ENCODE data around the gene JADE1.

GRCh38 chr4:128907981-128908380, 98.5 kb downstream of the JADE1 start:
- TF ChIP-seq POLR2A (IDR thresholded peaks at IDR 0.05; ENCODE audit: extremely low read depth, insufficient read length) = no peak
- TF ChIP-seq, protein P1, sequence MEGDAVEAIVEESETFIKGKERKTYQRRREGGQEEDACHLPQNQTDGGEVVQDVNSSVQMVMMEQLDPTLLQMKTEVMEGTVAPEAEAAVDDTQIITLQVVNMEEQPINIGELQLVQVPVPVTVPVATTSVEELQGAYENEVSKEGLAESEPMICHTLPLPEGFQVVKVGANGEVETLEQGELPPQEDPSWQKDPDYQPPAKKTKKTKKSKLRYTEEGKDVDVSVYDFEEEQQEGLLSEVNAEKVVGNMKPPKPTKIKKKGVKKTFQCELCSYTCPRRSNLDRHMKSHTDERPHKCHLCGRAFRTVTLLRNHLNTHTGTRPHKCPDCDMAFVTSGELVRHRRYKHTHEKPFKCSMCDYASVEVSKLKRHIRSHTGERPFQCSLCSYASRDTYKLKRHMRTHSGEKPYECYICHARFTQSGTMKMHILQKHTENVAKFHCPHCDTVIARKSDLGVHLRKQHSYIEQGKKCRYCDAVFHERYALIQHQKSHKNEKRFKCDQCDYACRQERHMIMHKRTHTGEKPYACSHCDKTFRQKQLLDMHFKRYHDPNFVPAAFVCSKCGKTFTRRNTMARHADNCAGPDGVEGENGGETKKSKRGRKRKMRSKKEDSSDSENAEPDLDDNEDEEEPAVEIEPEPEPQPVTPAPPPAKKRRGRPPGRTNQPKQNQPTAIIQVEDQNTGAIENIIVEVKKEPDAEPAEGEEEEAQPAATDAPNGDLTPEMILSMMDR (IDR thresholded peaks at IDR 0.05; ENCODE audit: low read depth, low read length) = no peak

Measured in NB4 (cell line).